HL-60 (cell line): ENCODE data around the gene XXYLT1.
A peak's percentile ranks its signal among the peaks of the same experiment; 100 is the strongest.

Experiments used
- DNase-seq, 2 experiments: peaks; one replicate each; pipeline ENCODE4 v3.0.0-alpha.2; 2010 to 2020; ENCODE audit warnings: low read depth in 1 of 2, low spot score in 1 of 2
- H3K27ac ChIP-seq: fragments of 250-450 bp; sonication (Bioruptor Pico); replicated peaks from 2 replicates; pipeline ENCODE4 v1.5.1; 2020; ENCODE audit warnings: mild to moderate bottlenecking, moderate library complexity
- H3K27me3 ChIP-seq: fragments of 250-450 bp; sonication (Bioruptor Pico); 2 replicates; pipeline ENCODE4 v1.5.1; 2021; ENCODE audit warnings: mild to moderate bottlenecking, moderate library complexity; ENCODE audit not compliant: insufficient read depth, poor library complexity, severe bottlenecking
- H3K4me3 ChIP-seq: replicated peaks from 2 replicates; pipeline ENCODE4 v1.5.1; 2011; ENCODE audit warnings: mild to moderate bottlenecking, control low read depth, low read length; ENCODE audit not compliant: insufficient read depth
- GABPA ChIP-seq: IDR thresholded peaks from 2 replicates; pipeline ENCODE4 v1.6.1; 2012; ENCODE audit warnings: low read depth
- POLR2AphosphoS5 ChIP-seq: IDR thresholded peaks from 2 replicates; pipeline ENCODE4 v1.6.1; 2012; ENCODE audit warnings: low read depth
- SPI1 ChIP-seq: IDR thresholded peaks from 2 replicates; pipeline ENCODE4 v1.6.1; 2012; ENCODE audit warnings: low read depth, mild to moderate bottlenecking, borderline replicate concordance
- TF ChIP-seq, protein P1 (sequence below): IDR thresholded peaks from 2 replicates; pipeline ENCODE4 v1.6.1; 2012; ENCODE audit warnings: low read depth; ENCODE audit not compliant: insufficient replicate concordance
- TF ChIP-seq, protein P2 (sequence below): IDR thresholded peaks from one replicate; pipeline ENCODE4 v1.5.1; 2011; ENCODE audit warnings: low read length, control low read depth, inconsistent platforms; ENCODE audit not compliant: insufficient read depth

The XXYLT1 gene

DNA sequence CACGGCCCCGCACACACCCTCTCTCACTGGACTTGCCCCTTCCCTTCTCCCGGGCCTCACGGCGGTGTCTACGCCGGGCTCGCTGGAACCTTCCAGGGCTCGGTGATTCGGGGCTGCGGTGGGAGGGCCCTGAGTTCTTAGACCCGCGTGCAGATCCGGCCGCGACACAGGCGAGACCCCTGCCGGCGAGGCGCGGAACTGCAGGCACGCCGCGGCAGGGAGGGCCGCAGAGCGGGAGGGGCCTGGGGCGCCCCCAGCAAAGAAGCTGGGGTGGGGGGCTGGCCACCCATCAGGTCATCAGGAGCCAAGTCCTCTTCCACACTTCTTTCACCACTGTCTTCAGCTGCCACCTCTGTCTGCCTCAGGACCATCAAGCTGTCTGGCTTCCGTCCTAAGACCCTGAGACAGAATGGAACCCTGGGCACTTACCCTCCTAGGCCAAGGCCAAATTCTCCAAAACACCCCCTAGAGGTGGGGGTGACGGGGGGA lies 164.5 kb downstream of the XXYLT1 start:
- no peaks in the 10 kb centered on the region for H3K27me3 ChIP-seq
- no peak overlapping the region for H3K27ac ChIP-seq
- TF ChIP-seq GABPA, result no peak
- TF ChIP-seq, protein P1, sequence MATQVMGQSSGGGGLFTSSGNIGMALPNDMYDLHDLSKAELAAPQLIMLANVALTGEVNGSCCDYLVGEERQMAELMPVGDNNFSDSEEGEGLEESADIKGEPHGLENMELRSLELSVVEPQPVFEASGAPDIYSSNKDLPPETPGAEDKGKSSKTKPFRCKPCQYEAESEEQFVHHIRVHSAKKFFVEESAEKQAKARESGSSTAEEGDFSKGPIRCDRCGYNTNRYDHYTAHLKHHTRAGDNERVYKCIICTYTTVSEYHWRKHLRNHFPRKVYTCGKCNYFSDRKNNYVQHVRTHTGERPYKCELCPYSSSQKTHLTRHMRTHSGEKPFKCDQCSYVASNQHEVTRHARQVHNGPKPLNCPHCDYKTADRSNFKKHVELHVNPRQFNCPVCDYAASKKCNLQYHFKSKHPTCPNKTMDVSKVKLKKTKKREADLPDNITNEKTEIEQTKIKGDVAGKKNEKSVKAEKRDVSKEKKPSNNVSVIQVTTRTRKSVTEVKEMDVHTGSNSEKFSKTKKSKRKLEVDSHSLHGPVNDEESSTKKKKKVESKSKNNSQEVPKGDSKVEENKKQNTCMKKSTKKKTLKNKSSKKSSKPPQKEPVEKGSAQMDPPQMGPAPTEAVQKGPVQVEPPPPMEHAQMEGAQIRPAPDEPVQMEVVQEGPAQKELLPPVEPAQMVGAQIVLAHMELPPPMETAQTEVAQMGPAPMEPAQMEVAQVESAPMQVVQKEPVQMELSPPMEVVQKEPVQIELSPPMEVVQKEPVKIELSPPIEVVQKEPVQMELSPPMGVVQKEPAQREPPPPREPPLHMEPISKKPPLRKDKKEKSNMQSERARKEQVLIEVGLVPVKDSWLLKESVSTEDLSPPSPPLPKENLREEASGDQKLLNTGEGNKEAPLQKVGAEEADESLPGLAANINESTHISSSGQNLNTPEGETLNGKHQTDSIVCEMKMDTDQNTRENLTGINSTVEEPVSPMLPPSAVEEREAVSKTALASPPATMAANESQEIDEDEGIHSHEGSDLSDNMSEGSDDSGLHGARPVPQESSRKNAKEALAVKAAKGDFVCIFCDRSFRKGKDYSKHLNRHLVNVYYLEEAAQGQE, result no peak
- TF ChIP-seq SPI1, result no peak
- TF ChIP-seq, protein P2, sequence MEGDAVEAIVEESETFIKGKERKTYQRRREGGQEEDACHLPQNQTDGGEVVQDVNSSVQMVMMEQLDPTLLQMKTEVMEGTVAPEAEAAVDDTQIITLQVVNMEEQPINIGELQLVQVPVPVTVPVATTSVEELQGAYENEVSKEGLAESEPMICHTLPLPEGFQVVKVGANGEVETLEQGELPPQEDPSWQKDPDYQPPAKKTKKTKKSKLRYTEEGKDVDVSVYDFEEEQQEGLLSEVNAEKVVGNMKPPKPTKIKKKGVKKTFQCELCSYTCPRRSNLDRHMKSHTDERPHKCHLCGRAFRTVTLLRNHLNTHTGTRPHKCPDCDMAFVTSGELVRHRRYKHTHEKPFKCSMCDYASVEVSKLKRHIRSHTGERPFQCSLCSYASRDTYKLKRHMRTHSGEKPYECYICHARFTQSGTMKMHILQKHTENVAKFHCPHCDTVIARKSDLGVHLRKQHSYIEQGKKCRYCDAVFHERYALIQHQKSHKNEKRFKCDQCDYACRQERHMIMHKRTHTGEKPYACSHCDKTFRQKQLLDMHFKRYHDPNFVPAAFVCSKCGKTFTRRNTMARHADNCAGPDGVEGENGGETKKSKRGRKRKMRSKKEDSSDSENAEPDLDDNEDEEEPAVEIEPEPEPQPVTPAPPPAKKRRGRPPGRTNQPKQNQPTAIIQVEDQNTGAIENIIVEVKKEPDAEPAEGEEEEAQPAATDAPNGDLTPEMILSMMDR, result peak; percentile 56
- H3K4me3 ChIP-seq, result no peak overlapping the region; the same call in 1 of the 2 replicates
- peak; percentile 34 to 63 for DNase-seq

DNA sequence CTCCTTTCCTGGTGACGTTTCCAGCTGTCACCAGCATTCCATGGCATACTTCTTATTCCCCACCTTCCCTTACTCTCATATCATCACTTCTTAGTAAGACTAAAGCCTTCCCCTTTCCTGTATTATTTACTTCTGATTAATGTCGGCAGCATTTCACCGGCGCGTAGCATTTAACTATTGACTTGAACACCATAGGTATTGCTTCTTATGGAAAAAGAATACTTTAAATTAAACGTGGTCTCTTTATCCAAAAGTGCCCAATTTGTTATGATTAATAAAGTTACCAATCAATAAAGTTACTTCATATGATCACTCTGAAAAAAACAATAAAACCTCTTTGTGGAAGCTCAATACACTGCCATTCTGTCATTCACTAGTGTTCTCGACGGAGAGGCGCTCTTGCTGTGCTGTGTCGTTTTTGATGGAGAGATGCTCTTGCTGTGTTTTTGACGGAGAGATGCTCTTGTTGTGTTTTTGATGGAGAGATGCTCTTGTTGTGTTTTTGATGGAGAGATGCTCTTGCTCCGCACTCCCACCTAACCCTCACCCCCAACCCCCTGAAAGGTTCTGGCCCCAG lies 165.0 kb downstream of the XXYLT1 start:
- TF ChIP-seq, protein P1, result no peak
- TF ChIP-seq, protein P2, result no peak
- TF ChIP-seq POLR2AphosphoS5 (no peak), GABPA (no peak), SPI1 (no peak)
- Histone ChIP-seq H3K27ac (no peak overlapping the region), H3K27me3 (no peaks in the 10 kb centered on the region), H3K4me3 (no peak overlapping the region; the same call in 1 of the 2 replicates)
- no peak for DNase-seq

DNA sequence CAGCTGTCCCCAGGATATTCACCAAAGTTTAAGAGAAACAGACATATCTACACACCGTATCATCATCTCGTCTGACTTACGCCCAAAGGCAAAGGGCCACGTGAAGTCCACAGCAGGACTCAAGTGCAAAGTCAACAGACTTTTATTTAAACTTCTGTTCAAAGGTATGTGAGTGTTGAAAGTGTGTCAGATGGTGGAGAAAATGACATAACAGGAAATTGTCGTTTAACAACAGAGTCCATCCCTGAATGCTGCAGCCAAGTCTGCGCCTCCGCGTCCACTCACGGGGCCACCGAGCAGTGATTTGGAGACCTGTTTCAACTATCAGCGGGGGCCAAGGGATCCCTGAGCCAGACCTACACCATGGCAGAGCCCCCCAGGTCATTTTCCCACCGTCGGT lies 165.6 kb downstream of the XXYLT1 start:
- H3K4me3 ChIP-seq, result no peak overlapping the region
- H3K27ac ChIP-seq, result no peak overlapping the region
- TF ChIP-seq SPI1, result no peak
- TF ChIP-seq, protein P2, result no peak
- no peak for TF ChIP-seq POLR2AphosphoS5
- TF ChIP-seq GABPA, result no peak
- TF ChIP-seq, protein P1, result no peak
- no peak for DNase-seq
- H3K27me3 ChIP-seq, result no peaks in the 10 kb centered on the region
